Uterus (tissue), 4 donors: Measurements from ENCODE around the gene GRIN2D. TPM values are rescaled to one million over a fixed set of nuclear protein-coding genes. Genes with fewer than 3 reads are reported as not detected.
"Not testable (repeated sequence)": the region's sequence is repeated elsewhere in the genome, so short reads cannot be mapped to it uniquely, and the experiment has no call there.

Experiments
- DNase-seq, 2 donors: peaks; one replicate each; pipeline ENCODE4 v3.0.0-alpha.2; 2019 to 2020
- H3K27ac ChIP-seq, 2 donors: fragments of 200-600 bp; sonication (generic); 1 replicate in 1 of 2; 2 replicates in 1 of 2; pipeline ENCODE4 v1.5.1; 2016 to 2018
- H3K27me3 ChIP-seq, 2 donors: fragments of 200-600 bp; sonication (generic); one replicate each; pipeline ENCODE4 v1.5.1; 2018 to 2019; ENCODE audit warnings: control low read depth in 1 of 2
- H3K36me3 ChIP-seq, 2 donors: fragments of 200-600 bp; sonication (generic); one replicate each; pipeline ENCODE4 v1.5.1; 2019; ENCODE audit warnings: control low read depth in 1 of 2
- H3K4me1 ChIP-seq, 2 donors: fragments of 200-600 bp; sonication (generic); one replicate each; pipeline ENCODE4 v1.5.1; 2018 to 2019; ENCODE audit warnings: control low read depth in 1 of 2
- H3K4me3 ChIP-seq, 2 donors: fragments of 200-600 bp; sonication (generic); 1 replicate in 1 of 2; 2 replicates in 1 of 2; pipeline ENCODE4 v1.5.1; 2018 to 2019; ENCODE audit warnings: mild to moderate bottlenecking in 1 of 2
- H3K9me3 ChIP-seq, 2 donors: fragments of 200-600 bp; sonication (generic); one replicate each; pipeline ENCODE4 v1.5.1; 2019; ENCODE audit warnings: control low read depth in 1 of 2
- CTCF ChIP-seq, 4 experiments: fragments of 200-600 bp in 2 of 4; fragments of 450-650 bp in 2 of 4; sonication (generic) in 2 of 4; IDR thresholded peaks; one replicate each; pipeline ENCODE4 v1.5.1; 2016 to 2019; ENCODE audit warnings: antibody characterized with exemption in 4 of 4, mild to moderate bottlenecking in 2 of 4, moderate library complexity in 1 of 4
- POLR2A ChIP-seq, 2 donors: fragments of 450-650 bp; IDR thresholded peaks; one replicate each; pipeline ENCODE4 v1.6.1; 2016; ENCODE audit warnings: antibody characterized with exemption in 2 of 2, mild to moderate bottlenecking in 1 of 2, moderate library complexity in 1 of 2
- intact Hi-C: fragments of 100-400 bp; cut with DNase I; formaldehyde crosslinking; loops from one replicate; pipeline ENCODE4 v1.15.1; 2023; ENCODE audit warnings: low total_unique reads
- total RNA-seq, 4 donors: library from RNA; depleted of rRNA in 3 of 4; stranded (reverse); fragments of >200 nt in 3 of 4; gene quantifications; one replicate each; pipeline versions ENCODE4 v1.1.0 to v1.2.4, GENCODE V29; 2014 to 2023
- donor health status: DM: yes; HTN: yes; CAD: no.

GRIN2D gene
- total RNA-seq, 4 donors from 2014 or later = under 0.01 to 2.4 (median 0.21) TPM; not detected in 1

GRCh38 chr19:48371367-48371766 lies 22.1 kb upstream of the GRIN2D start:
- H3K27ac ChIP-seq = no peak overlapping the region
- no peak overlapping the region for H3K4me3 ChIP-seq
- TF ChIP-seq CTCF (IDR thresholded peaks at IDR 0.05) (no peak), POLR2A (IDR thresholded peaks at IDR 0.05) (no peak)
- DNase-seq = no peak
- H3K4me1 ChIP-seq = no peaks in the 10 kb centered on the region
- no peaks in the 10 kb centered on the region for H3K36me3 ChIP-seq
- no peaks in the 10 kb centered on the region for H3K27me3 ChIP-seq
- intact Hi-C loops = no loop called here
- no peaks in the 10 kb centered on the region for H3K9me3 ChIP-seq

- intact Hi-C loops, H3K27me3 ChIP-seq, H3K4me3 ChIP-seq, H3K4me1 ChIP-seq, H3K36me3 ChIP-seq, H3K9me3 ChIP-seq, H3K27ac ChIP-seq, DNase-seq: not testable (repeated sequence)
Observed at GRCh38 chr19:48371771-48372170, 21.7 kb upstream of the GRIN2D start.

DNA sequence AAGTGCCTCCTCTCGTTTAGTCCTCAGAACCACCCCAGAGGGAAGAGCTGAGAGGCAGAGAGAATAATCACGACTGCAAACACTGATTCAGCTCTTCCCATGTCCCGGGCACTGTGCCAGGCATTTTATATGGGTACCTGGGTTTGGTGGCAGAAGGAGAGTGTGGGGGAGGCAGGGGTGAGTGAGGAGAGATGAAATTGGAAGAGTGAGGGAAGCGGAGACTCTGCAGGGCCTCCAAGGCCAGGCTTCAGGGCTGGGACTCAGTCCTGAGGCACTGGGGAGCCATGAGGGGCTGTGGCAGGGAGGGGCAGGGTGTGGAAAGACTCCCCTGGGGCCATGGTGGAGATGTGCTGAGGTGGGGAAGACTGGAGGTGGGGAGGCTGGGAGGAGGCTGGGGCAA lies 20.6 kb upstream of the GRIN2D start:
- no peak for DNase-seq
- Histone ChIP-seq H3K27me3 (no peaks in the 10 kb centered on the region), H3K4me3 (no peak overlapping the region), H3K9me3 (no peaks in the 10 kb centered on the region), H3K4me1 (no peaks in the 10 kb centered on the region), H3K27ac (no peak overlapping the region), H3K36me3 (no peaks in the 10 kb centered on the region)
- TF ChIP-seq CTCF (IDR thresholded peaks at IDR 0.05) (no peak), POLR2A (IDR thresholded peaks at IDR 0.05) (no peak)
- intact Hi-C loops = no loop called here

DNA sequence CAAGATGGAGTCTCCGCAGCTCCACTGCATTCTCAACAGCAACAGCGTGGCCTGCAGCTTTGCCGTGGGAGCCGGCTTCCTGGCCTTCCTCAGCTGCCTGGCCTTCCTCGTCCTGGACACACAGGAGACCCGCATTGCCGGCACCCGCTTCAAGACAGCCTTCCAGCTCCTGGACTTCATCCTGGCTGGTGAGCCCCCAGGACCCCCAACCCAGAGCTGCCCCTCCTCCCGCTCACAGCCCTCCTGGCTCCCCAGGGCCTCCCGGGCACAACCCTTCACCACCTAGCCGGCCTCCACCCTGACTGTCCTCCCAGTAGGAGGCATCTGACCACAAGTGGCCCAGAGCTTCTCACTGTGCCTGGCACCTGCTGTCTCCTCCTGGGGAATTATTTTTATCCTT lies 19.9 kb upstream of the GRIN2D start:
- H3K27ac ChIP-seq = no peak overlapping the region
- no peak for DNase-seq
- no peaks in the 10 kb centered on the region for H3K36me3 ChIP-seq
- TF ChIP-seq POLR2A (IDR thresholded peaks at IDR 0.05) = no peak
- no peak for TF ChIP-seq CTCF (IDR thresholded peaks at IDR 0.05)
- H3K27me3 ChIP-seq = no peaks in the 10 kb centered on the region
- no peaks in the 10 kb centered on the region for H3K9me3 ChIP-seq
- intact Hi-C loops = no loop called here
- H3K4me1 ChIP-seq = no peaks in the 10 kb centered on the region
- H3K4me3 ChIP-seq = no peak overlapping the region

- Histone ChIP-seq H3K4me1 (no peaks in the 10 kb centered on the region), H3K4me3 (no peak overlapping the region), H3K36me3 (no peaks in the 10 kb centered on the region), H3K27ac (no peak overlapping the region), H3K9me3 (no peaks in the 10 kb centered on the region), H3K27me3 (no peaks in the 10 kb centered on the region)
- TF ChIP-seq POLR2A (IDR thresholded peaks at IDR 0.05) (no peak), CTCF (IDR thresholded peaks at IDR 0.05) (no peak)
- intact Hi-C loops = no loop called here
- no peak for DNase-seq
Observed at GRCh38 chr19:48378194-48378570, 15.3 kb upstream of the GRIN2D start.

- intact Hi-C loops = no loop called here
- Histone ChIP-seq H3K27ac (no peak overlapping the region), H3K36me3 (no peaks in the 10 kb centered on the region), H3K27me3 (no peaks in the 10 kb centered on the region), H3K4me1 (no peaks in the 10 kb centered on the region), H3K9me3 (no peaks in the 10 kb centered on the region), H3K4me3 (no peak overlapping the region)
- DNase-seq = no peak
- no peak for TF ChIP-seq CTCF (IDR thresholded peaks at IDR 0.05)
- no peak for TF ChIP-seq POLR2A (IDR thresholded peaks at IDR 0.05)
Observed at GRCh38 chr19:48379058-48379457, 14.4 kb upstream of the GRIN2D start.
